Tibial artery (tissue), 4 donors: ENCODE results near the gene CHCHD10.

Experiments used
- DNase-seq, 2 donors: peaks; one replicate each; pipeline ENCODE4 v3.0.0-alpha.2; 2019
- H3K27ac ChIP-seq, 2 donors: fragments of 200-600 bp; sonication (generic) in 1 of 2; 1 replicate in 1 of 2; 2 replicates in 1 of 2; pipeline ENCODE4 v1.5.1; 2018 to 2019; ENCODE audit warnings: mild to moderate bottlenecking in 1 of 2
- H3K27me3 ChIP-seq, 2 donors: fragments of 200-600 bp; sonication (generic) in 1 of 2; one replicate each; pipeline versions ENCODE4 v1.5.1 to v1.6.0; 2016 to 2019
- H3K36me3 ChIP-seq, 3 donors: fragments of 200-600 bp; sonication (generic) in 2 of 3; one replicate each; pipeline ENCODE4 v1.5.1; 2016 to 2019; ENCODE audit warnings: mild to moderate bottlenecking in 2 of 3
- H3K4me1 ChIP-seq, 4 donors: fragments of 200-600 bp; sonication (generic) in 2 of 4; 1 replicate in 3 of 4; 2 replicates in 1 of 4; pipeline ENCODE4 v1.5.1; 2016 to 2019
- H3K4me3 ChIP-seq, 2 donors: fragments of 200-600 bp; sonication (generic) in 1 of 2; 1 replicate in 1 of 2; 2 replicates in 1 of 2; pipeline ENCODE4 v1.5.1; 2018 to 2019; ENCODE audit warnings: mild to moderate bottlenecking in 2 of 2
- H3K9me3 ChIP-seq, 3 donors: fragments of 200-600 bp; sonication (generic) in 1 of 3; one replicate each; pipeline ENCODE4 v1.5.1; 2016 to 2019
- intact Hi-C: fragments of 100-400 bp; cut with DNase I; formaldehyde crosslinking; loops from one replicate; pipeline ENCODE4 v1.15.0; 2023; ENCODE audit warnings: low total_unique reads
- TF ChIP-seq, protein P1 (sequence below), 2 experiments: fragments of 200-600 bp in 1 of 2; fragments of 450-650 bp in 1 of 2; IDR thresholded peaks; one replicate each; pipeline ENCODE4 v1.5.1; 2017 to 2019; ENCODE audit warnings: antibody characterized with exemption in 2 of 2, mild to moderate bottlenecking in 1 of 2, moderate library complexity in 1 of 2

Gene CHCHD10

DNA sequence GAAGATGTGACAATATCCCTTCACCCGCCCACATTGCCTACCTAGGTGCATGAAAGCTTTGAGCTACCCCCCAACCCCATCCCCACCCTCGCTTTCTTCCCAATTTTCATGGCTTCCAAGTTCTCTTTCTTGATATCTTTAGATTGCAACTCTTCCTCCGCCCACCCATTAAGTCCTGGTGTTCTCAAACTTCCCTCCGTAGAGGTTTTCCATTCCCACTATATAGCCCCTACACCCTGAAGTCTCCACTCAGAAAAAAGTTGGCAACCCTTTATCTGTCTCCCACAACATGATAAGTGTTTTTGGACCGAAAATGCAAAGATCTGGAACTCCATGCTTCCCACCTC is 17.4 kb downstream of the CHCHD10 start:
- Histone ChIP-seq H3K27ac (peak overlapping the region; percentile 83 to 93), H3K27me3 (no peaks in the 10 kb centered on the region), H3K4me3 (peak overlapping the region; percentile 65 to 71), H3K36me3 (peaks cover 0 to 3% (median under 1%) of the 10 kb centered on the region in 3 donors), H3K9me3 (no peaks in the 10 kb centered on the region), H3K4me1 (peaks cover 0 to 29% (median 8%) of the 10 kb centered on the region in 4 donors)
- TF ChIP-seq, protein P1, sequence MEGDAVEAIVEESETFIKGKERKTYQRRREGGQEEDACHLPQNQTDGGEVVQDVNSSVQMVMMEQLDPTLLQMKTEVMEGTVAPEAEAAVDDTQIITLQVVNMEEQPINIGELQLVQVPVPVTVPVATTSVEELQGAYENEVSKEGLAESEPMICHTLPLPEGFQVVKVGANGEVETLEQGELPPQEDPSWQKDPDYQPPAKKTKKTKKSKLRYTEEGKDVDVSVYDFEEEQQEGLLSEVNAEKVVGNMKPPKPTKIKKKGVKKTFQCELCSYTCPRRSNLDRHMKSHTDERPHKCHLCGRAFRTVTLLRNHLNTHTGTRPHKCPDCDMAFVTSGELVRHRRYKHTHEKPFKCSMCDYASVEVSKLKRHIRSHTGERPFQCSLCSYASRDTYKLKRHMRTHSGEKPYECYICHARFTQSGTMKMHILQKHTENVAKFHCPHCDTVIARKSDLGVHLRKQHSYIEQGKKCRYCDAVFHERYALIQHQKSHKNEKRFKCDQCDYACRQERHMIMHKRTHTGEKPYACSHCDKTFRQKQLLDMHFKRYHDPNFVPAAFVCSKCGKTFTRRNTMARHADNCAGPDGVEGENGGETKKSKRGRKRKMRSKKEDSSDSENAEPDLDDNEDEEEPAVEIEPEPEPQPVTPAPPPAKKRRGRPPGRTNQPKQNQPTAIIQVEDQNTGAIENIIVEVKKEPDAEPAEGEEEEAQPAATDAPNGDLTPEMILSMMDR (IDR thresholded peaks at IDR 0.05) = no peak
- no peak for DNase-seq
- intact Hi-C loops = loop anchor here (10.0 kb wide), 1 partner anchor 226 kb away; no protein-coding TSS in a partner anchor

DNA sequence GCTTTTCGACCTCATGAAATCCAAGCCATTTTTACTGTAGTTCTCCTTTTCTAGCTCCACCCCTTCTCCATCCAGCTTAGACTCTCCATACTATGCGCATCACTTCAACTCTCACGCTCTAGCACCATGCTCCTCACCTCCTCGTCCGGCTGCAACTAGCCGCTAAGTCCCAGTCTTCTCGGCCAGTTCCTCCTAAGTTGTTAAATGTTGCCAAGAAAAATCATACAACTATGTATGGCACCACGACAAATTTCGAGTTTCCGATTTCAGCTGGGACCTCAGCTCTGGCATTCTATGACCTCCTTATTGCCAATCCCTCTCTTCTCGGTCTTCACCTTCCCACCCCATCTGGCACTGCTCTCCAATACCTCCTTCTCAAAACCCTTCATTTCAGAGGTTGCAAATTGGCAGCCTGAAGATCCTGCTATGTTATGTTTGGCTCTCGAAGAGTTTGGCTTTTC is 17.9 kb downstream of the CHCHD10 start:
- H3K27me3 ChIP-seq = no peaks in the 10 kb centered on the region
- intact Hi-C loops = loop anchor here (10.0 kb wide), 1 partner anchor 225 kb away; no protein-coding TSS in a partner anchor
- H3K4me3 ChIP-seq = peak overlapping the region; percentile 65 to 71
- peaks cover 0 to 29% (median 8%) of the 10 kb centered on the region in 4 donors for H3K4me1 ChIP-seq
- TF ChIP-seq, protein P1 (IDR thresholded peaks at IDR 0.05) = no peak
- H3K9me3 ChIP-seq = no peaks in the 10 kb centered on the region
- no peak for DNase-seq
- peaks cover 5 to 8% (median 5%) of the 10 kb centered on the region in 3 donors for H3K36me3 ChIP-seq
- H3K27ac ChIP-seq = peak overlapping the region; percentile 83 to 93

DNA sequence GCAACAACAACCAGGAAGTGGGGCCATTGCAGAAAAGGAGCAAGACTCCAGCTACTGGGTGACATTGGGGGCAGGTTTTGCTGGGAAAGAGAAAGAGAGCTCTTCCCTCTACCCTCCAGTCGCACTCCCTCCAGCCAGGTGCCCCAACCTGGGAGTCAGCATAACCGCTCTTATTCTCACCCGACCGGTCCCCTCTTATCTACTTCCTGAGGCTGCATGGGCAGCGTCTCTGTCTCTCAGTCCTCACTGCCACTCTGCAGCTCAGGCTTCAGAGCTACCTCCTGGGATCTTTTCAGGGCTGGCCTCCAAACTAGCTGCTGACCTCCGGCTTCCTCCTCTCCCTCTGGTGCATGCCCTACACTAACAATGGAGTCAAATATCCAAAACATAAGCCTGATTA is 22.0 kb downstream of the CHCHD10 start:
- no peaks in the 10 kb centered on the region for H3K9me3 ChIP-seq
- TF ChIP-seq, protein P1 (IDR thresholded peaks at IDR 0.05) = no peak
- intact Hi-C loops = no loop called here
- no peak overlapping the region for H3K4me3 ChIP-seq
- no peak overlapping the region for H3K27ac ChIP-seq
- DNase-seq = no peak
- peaks cover 27 to 48% (median 43%) of the 10 kb centered on the region in 3 donors for H3K36me3 ChIP-seq
- H3K4me1 ChIP-seq = peaks cover 0 to 27% (median 12%) of the 10 kb centered on the region in 4 donors
- H3K27me3 ChIP-seq = no peaks in the 10 kb centered on the region

DNA sequence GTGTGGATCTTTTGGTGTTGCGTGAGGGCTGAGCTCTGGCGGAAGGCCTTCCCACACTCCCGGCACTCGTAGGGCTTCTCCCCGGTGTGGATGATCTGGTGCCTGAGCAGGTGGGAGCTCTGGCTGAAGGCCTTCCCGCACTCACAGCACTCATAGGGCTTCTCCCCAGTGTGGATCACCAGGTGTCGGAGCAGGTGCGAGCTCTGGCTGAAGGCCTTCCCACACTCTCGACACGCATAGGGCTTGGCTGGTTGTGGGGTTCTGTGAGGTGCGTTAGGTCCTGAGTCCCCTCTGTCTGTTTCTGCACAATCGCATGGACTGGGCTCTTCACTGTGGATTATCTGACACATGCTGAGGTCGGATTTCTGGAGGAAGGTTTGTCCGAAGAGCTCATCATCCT is 23.3 kb downstream of the CHCHD10 start:
- Histone ChIP-seq H3K4me3 (no peak overlapping the region), H3K4me1 (peaks cover 0 to 15% (median 6%) of the 10 kb centered on the region in 4 donors), H3K9me3 (no peaks in the 10 kb centered on the region), H3K27ac (no peak overlapping the region), H3K36me3 (peaks cover 27 to 49% (median 44%) of the 10 kb centered on the region in 3 donors), H3K27me3 (no peaks in the 10 kb centered on the region)
- intact Hi-C loops = no loop called here
- DNase-seq = no peak
- TF ChIP-seq, protein P1 (IDR thresholded peaks at IDR 0.05) = no peak

DNA sequence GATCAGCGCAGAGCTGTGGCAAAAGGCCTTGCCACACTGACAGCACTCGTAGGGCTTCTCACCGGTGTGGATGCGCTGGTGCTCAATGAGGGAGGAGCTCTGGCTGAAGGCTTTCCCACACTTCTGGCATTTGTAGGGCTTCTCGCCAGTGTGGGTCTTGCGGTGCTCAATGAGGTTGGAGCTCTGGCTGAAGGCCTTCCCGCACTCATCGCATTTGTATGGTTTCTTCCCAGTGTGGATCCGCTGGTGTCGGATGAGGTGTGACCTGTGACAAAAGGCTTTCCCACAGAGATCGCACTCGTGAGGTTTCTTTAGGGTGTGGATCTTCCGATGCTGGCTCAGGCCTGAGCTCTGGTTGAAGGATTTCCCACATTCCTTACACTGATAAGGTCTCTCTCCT is 23.8 kb downstream of the CHCHD10 start:
- H3K4me1 ChIP-seq = peaks cover 0 to 14% (median 5%) of the 10 kb centered on the region in 4 donors
- DNase-seq = no peak
- no peaks in the 10 kb centered on the region for H3K27me3 ChIP-seq
- H3K4me3 ChIP-seq = no peak overlapping the region
- intact Hi-C loops = no loop called here
- TF ChIP-seq, protein P1 (IDR thresholded peaks at IDR 0.05) = no peak
- H3K36me3 ChIP-seq = peaks cover 27 to 49% (median 44%) of the 10 kb centered on the region in 3 donors
- no peak overlapping the region for H3K27ac ChIP-seq
- no peaks in the 10 kb centered on the region for H3K9me3 ChIP-seq
